ENCODE results near the gene GUSB. TPM values are rescaled to one million over a fixed set of nuclear protein-coding genes. Genes with fewer than 3 reads are reported as not detected.

Gene GUSB
- total RNA-seq, 1 donor from 2014 or later = 19.6 TPM

GRCh38 chr7:65938336-65938895 lies 43.6 kb downstream of the GUSB start:
- FAIRE-seq = no peak
- DNase-seq (ENCODE audit: low spot score in 2 of 2) = no peak

- DNase-seq (ENCODE audit: low spot score in 2 of 2) (no peak), FAIRE-seq (no peak)
Observed at GRCh38 chr7:65937296-65937695, 44.7 kb downstream of the GUSB start.

- DNase-seq (ENCODE audit: low spot score in 2 of 2) = no peak
- no peak for FAIRE-seq
Observed at GRCh38 chr7:65931685-65932084, 50.3 kb downstream of the GUSB start.

GRCh38 chr7:65927489-65928448 lies 54.2 kb downstream of the GUSB start:
- DNase-seq (ENCODE audit: low spot score in 2 of 2) (no peak), FAIRE-seq (no peak)

GRCh38 chr7:65926588-65926987 lies 55.4 kb downstream of the GUSB start:
- FAIRE-seq = no peak
- no peak for DNase-seq (ENCODE audit: low spot score in 2 of 2)

GRCh38 chr7:65925040-65925439 lies 57.0 kb downstream of the GUSB start:
- DNase-seq (ENCODE audit: low spot score in 2 of 2) (no peak), FAIRE-seq (no peak)

GRCh38 chr7:65924193-65924592 lies 57.8 kb downstream of the GUSB start:
- DNase-seq (ENCODE audit: low spot score in 2 of 2) (no peak), FAIRE-seq (no peak)

- FAIRE-seq (no peak), DNase-seq (ENCODE audit: low spot score in 2 of 2) (no peak)
Observed at GRCh38 chr7:65923316-65923715, 58.7 kb downstream of the GUSB start.

- FAIRE-seq = no peak
- no peak for DNase-seq (ENCODE audit: low spot score in 2 of 2)
Observed at GRCh38 chr7:65915921-65916657, 65.9 kb downstream of the GUSB start.

GRCh38 chr7:65912237-65912636 lies 69.8 kb downstream of the GUSB start:
- DNase-seq (ENCODE audit: low spot score in 2 of 2) = no peak
- no peak for FAIRE-seq

Small RNA genes within 50 kb of the gene (small RNA-seq; reads per million reads assigned to genes)
- gene AC073261.1 = not detected

Other genes starting within 250 kb of the GUSB start
- 26.9 TPM for gene VKORC1L1, start 109.1 kb downstream of the GUSB start, total RNA-seq
- gene ASL, start 93.6 kb upstream of the GUSB start, total RNA-seq = 6.9 TPM
- gene CRCP, start 132.6 kb upstream of the GUSB start, total RNA-seq = 62.4 TPM
- gene TPST1, start 223.1 kb upstream of the GUSB start, total RNA-seq = 104 TPM

Data from frontal cortex (tissue), 4 donors.